HepG2 (cell line): ENCODE results near the gene FAM120AOS. TPM values are rescaled to one million over a fixed set of nuclear protein-coding genes. Genes with fewer than 3 reads are reported as not detected.

Experiments
- ATAC-seq: fragments of 200-7000 bp; cut with Tn5 transposase; 3 replicates; pipeline ENCODE4 v1.9.1; 2020; ENCODE audit warnings: mild to moderate bottlenecking, moderate library complexity
- Bru-seq: library from RNA; stranded (reverse); fragments of 400-500 nt; gene quantifications from one replicate; lab custom pipeline; 2021; lab: Mats Ljungman, UMichigan
- BruChase-seq, 2 experiments: library from RNA; stranded (reverse); fragments of 400-500 nt; gene quantifications; one replicate each; lab custom pipeline; 2021; lab: Mats Ljungman, UMichigan
- BruUV-seq: library from RNA; stranded (reverse); fragments of 400-500 nt; replicated peaks from 2 replicates; lab custom pipeline; 2021; lab: Mats Ljungman, UMichigan
- CTCF ChIA-PET: fragments of 300-600 bp; formaldehyde crosslinking; extraction: SDS; loops from one replicate; lab custom pipeline; 2021; ENCODE audit warnings: low total read pairs, inconsistent platforms, low intra/inter-chr PET ratio; lab: Yijun Ruan, JAX
- POLR2A ChIA-PET: fragments of 350-600 bp; sonication (Branson Sonifier 250); formaldehyde crosslinking; loops from one replicate; lab custom pipeline; 2020; ENCODE audit warnings: antibody characterized with exemption, inconsistent platforms; lab: Yijun Ruan, JAX
- DNase-seq: peaks from one replicate; pipeline ENCODE4 v3.0.0-alpha.2; 2015; ENCODE audit warnings: low spot score
- FAIRE-seq: peaks from 3 replicates; lab custom pipeline; 2011; peaks lifted over from hg19 to GRCh38; lab: Jason Lieb, UNC
- H2AFZ ChIP-seq: one replicate; pipeline ENCODE4 v1.6.1; 2011; ENCODE audit warnings: low read length, inconsistent platforms
- H3K27ac ChIP-seq: fragments of 300-600 bp; 3 replicates; pipeline ENCODE4 v1.8.0; 2011; ENCODE audit warnings: mixed run types, mild to moderate bottlenecking, mixed read lengths, low read length, inconsistent platforms; ENCODE audit not compliant: insufficient read depth; ENCODE audit errors: extremely low read length
- H3K27me3 ChIP-seq, 2 experiments: fragments of 200-600 bp in 1 of 2; 2 replicates in 1 of 2; 3 replicates in 1 of 2; pipeline versions ENCODE4 v1.6.0 to v1.8.0; 2011; ENCODE audit warnings: low read length in 2 of 2, mild to moderate bottlenecking in 2 of 2, moderate library complexity in 2 of 2, inconsistent platforms in 1 of 2; ENCODE audit not compliant: insufficient read depth in 2 of 2, control insufficient read depth in 1 of 2
- H3K36me3 ChIP-seq, 2 experiments: fragments of 200-600 bp in 1 of 2; replicated peaks in 1 of 2; 2 replicates in 1 of 2; 3 replicates in 1 of 2; pipeline versions ENCODE4 v1.5.1 to v1.8.0; 2011; ENCODE audit warnings: low read length in 2 of 2, inconsistent platforms in 1 of 2; ENCODE audit not compliant: insufficient read depth in 2 of 2, control insufficient read depth in 1 of 2
- H3K4me1 ChIP-seq: 2 replicates; pipeline ENCODE4 v1.5.1; 2012; ENCODE audit warnings: low read length, inconsistent platforms; ENCODE audit not compliant: insufficient read depth
- H3K4me2 ChIP-seq: 2 replicates; pipeline ENCODE4 v1.6.0; 2011; ENCODE audit warnings: low read depth, low read length, inconsistent platforms
- H3K4me3 ChIP-seq, 3 experiments: fragments of 200-600 bp in 1 of 3; sonication (generic), shearing (Covaris generic) in 1 of 3; replicated peaks in 1 of 3; 2 replicates each; pipeline ENCODE4 v1.5.1; 2011 to 2016; ENCODE audit warnings: low read length in 3 of 3, inconsistent platforms in 2 of 3, low read depth in 2 of 3, mild to moderate bottlenecking in 2 of 3, control low read depth in 1 of 3, mixed read lengths in 1 of 3; ENCODE audit not compliant: insufficient read depth in 1 of 3
- H3K79me2 ChIP-seq: one replicate; pipeline ENCODE4 v1.6.1; 2011; ENCODE audit warnings: low read length, inconsistent platforms; ENCODE audit not compliant: insufficient read depth
- H3K9ac ChIP-seq: 2 replicates; pipeline ENCODE4 v1.6.0; 2011; ENCODE audit warnings: mild to moderate bottlenecking, low read depth, low read length, inconsistent platforms; ENCODE audit not compliant: insufficient read depth
- H3K9me3 ChIP-seq: 2 replicates; pipeline ENCODE4 v1.5.1; 2012; ENCODE audit warnings: mild to moderate bottlenecking, low read length
- H4K20me1 ChIP-seq: 2 replicates; pipeline ENCODE4 v1.6.0; 2011; ENCODE audit warnings: inconsistent platforms, mild to moderate bottlenecking, low read length, moderate library complexity; ENCODE audit not compliant: insufficient read depth
- FOXJ3 ChIP-seq: sonication (generic); formaldehyde crosslinking; IDR thresholded peaks from 2 replicates; pipeline ENCODE4 v1.4.0; 2020; ENCODE audit warnings: missing genetic modification reagents, mild to moderate bottlenecking, borderline replicate concordance
- KDM3A ChIP-seq: IDR thresholded peaks from 2 replicates; pipeline ENCODE4 v1.6.1; 2018; ENCODE audit warnings: low read depth, missing compliant biosample characterization
- MED8 ChIP-seq: sonication (generic); formaldehyde crosslinking; IDR thresholded peaks from 2 replicates; pipeline ENCODE4 v1.8.1; 2023; ENCODE audit warnings: mild to moderate bottlenecking, missing genetic modification reagents; ENCODE audit not compliant: insufficient replicate concordance
- ZFP62 ChIP-seq: sonication (generic); formaldehyde crosslinking; IDR thresholded peaks from 2 replicates; pipeline ENCODE4 v1.4.0; 2020; ENCODE audit warnings: missing genetic modification reagents
- ZNF317 ChIP-seq: sonication (generic); formaldehyde crosslinking; IDR thresholded peaks from 2 replicates; pipeline ENCODE4 v1.5.0; 2020; ENCODE audit warnings: mild to moderate bottlenecking, missing genetic modification reagents
- WGBS: methylation state at CpG from one replicate; pipeline ENCODE4 v1.1.6; 2017; ENCODE audit warnings: low lambda C conversion rate; 5-methylcytosine and 5-hydroxymethylcytosine counted together
- in situ Hi-C: cut with HindIII; loops from 2 replicates; pipeline ENCODE4 v1.10.0; 2017; ENCODE audit warnings: low pct_unique_long_range_greater_than_20kb; ENCODE audit not compliant: extremely low pct_ligation_motif_present
- intact Hi-C: fragments of 100-400 bp; cut with micrococcal nuclease; formaldehyde crosslinking; loops from one replicate; pipeline ENCODE4 v1.10.0; 2022; ENCODE audit not compliant: unreplicated experiment
- long read RNA-seq, 2 experiments: library from RNA in 1 of 2; library from polyadenylated mRNA in 1 of 2; stranded (forward) in 1 of 2; unstranded in 1 of 2; transcript quantifications; one replicate each; pipeline ENCODE4 v2.0.0, GENCODE V29; 2019 to 2022
- polyA minus RNA-seq, 3 experiments: library from RNA; depleted of rRNA, polyadenylated mRNA; stranded (reverse); fragments of >200 nt; gene quantifications; 2 replicates each; pipeline ENCODE4 v1.2.3, GENCODE V29; 2011; ENCODE audit warnings: low replicate concordance in 1 of 3
- polyA plus RNA-seq, 8 experiments: library from polyadenylated mRNA; depleted of rRNA in 3 of 8; stranded (reverse) in 7 of 8; unstranded in 1 of 8; fragments of >200 nt; fragmentation: Illumina TruSeq in 4 of 8; extraction: Trizol in 4 of 8; gene quantifications; 2 replicates each; pipeline versions ENCODE4 v1.2.1 to v1.2.3, GENCODE V29; 2011 to 2016; ENCODE audit warnings: low read depth in 4 of 8, missing spikeins in 1 of 8, mixed read lengths in 1 of 8; ENCODE audit not compliant: insufficient read depth in 1 of 8
- total RNA-seq, 5 experiments: library from RNA; depleted of rRNA; stranded (reverse); fragments of >200 nt; fragmentation: Illumina TruSeq; extraction: Trizol; gene quantifications; 2 replicates each; pipeline ENCODE4 v1.2.3, GENCODE V29; 2016; ENCODE audit warnings: low read depth in 1 of 5
- TF ChIP-seq, protein P1 (sequence below): sonication (generic); formaldehyde crosslinking; IDR thresholded peaks from 2 replicates; pipeline ENCODE4 v1.4.0; 2020; ENCODE audit warnings: mild to moderate bottlenecking, missing genetic modification reagents, borderline replicate concordance
- TF ChIP-seq, protein P2 (sequence below): sonication (generic); formaldehyde crosslinking; IDR thresholded peaks from 2 replicates; pipeline ENCODE4 v1.4.0; 2020; ENCODE audit warnings: missing genetic modification reagents

The FAM120AOS gene
- total RNA-seq (2016; rRNA removed; fragmentation: Illumina TruSeq; extraction: Trizol) (32.0 and 34.6 TPM in 2 replicates), polyA plus RNA-seq (2011; rRNA removed) (23.8 and 28.2 TPM in 2 replicates), polyA minus RNA-seq (2011; rRNA and poly(A)+ RNA removed; ENCODE audit: low replicate concordance) (19.7 and 40.4 TPM in 2 replicates), Bru-seq, nascent RNA (percentile 84 among the genes with signal in this experiment), BruChase-seq, experiment 1, labeled RNA remaining after a 6-hour chase (percentile 89 among the genes with signal in this experiment), BruChase-seq, experiment 2, labeled RNA remaining after a 2-hour chase (percentile 83 among the genes with signal in this experiment)
- 63.1 and 65.2 TPM in 2 replicates for total RNA-seq (2016; cell fraction: cytosol; rRNA removed; fragmentation: Illumina TruSeq; extraction: Trizol; ENCODE audit: low read depth)
- 30.3 and 34.1 TPM in 2 replicates for total RNA-seq (2016; cell fraction: insoluble cytoplasmic fraction; rRNA removed; fragmentation: Illumina TruSeq; extraction: Trizol)
- total RNA-seq (2016; cell fraction: membrane; rRNA removed; fragmentation: Illumina TruSeq; extraction: Trizol), result 105 and 109 TPM in 2 replicates
- 19.5 and 23.6 TPM in 2 replicates for total RNA-seq (2016; cell fraction: nucleus; rRNA removed; fragmentation: Illumina TruSeq; extraction: Trizol)
- polyA plus RNA-seq (2011; cell fraction: cytosol; rRNA removed), result 19.2 and 21.3 TPM in 2 replicates
- 13.3 and 17.0 TPM in 2 replicates for polyA plus RNA-seq (2011; cell fraction: nucleus; rRNA removed)
- polyA plus RNA-seq (2012), result 16.2 and 23.6 TPM in 2 replicates
- 84.3 and 93.9 TPM in 2 replicates for polyA plus RNA-seq (2016; cell fraction: cytosol; fragmentation: Illumina TruSeq; extraction: Trizol; ENCODE audit: low read depth)
- 36.9 and 39.3 TPM in 2 replicates for polyA plus RNA-seq (2016; cell fraction: insoluble cytoplasmic fraction; fragmentation: Illumina TruSeq; extraction: Trizol; ENCODE audit: low read depth)
- 109 and 110 TPM in 2 replicates for polyA plus RNA-seq (2016; cell fraction: membrane; fragmentation: Illumina TruSeq; extraction: Trizol; ENCODE audit: low read depth)
- 28.1 and 30.4 TPM in 2 replicates for polyA plus RNA-seq (2016; cell fraction: nucleus; fragmentation: Illumina TruSeq; extraction: Trizol; ENCODE audit: insufficient read depth, low read depth)
- polyA minus RNA-seq (2011; cell fraction: cytosol; rRNA and poly(A)+ RNA removed), result 12.2 and 13.4 TPM in 2 replicates
- 30.3 and 39.2 TPM in 2 replicates for polyA minus RNA-seq (2011; cell fraction: nucleus; rRNA and poly(A)+ RNA removed)
- long read RNA-seq, experiment 1, transcript FAM120AOS-202 (3 exons, 1,800 nt), result major isoform, 11 of 24 reads
- long read RNA-seq, experiment 1, transcript FAM120AOS-206 (4 exons, 1,491 nt), result minor isoform, 9 of 24 reads
- long read RNA-seq, experiment 1, partial matches to known transcripts, result 0 of 24 reads
- long read RNA-seq, experiment 1, other reads (novel, unspliced or antisense), result 2 of 24 reads
- long read RNA-seq, experiment 2, full-length matches to known transcripts, result 42 of 73 reads
- long read RNA-seq, experiment 2, partial matches to known transcripts, result 0 of 73 reads
- long read RNA-seq, experiment 2, other reads (novel, unspliced or antisense), result 31 of 73 reads

DNA sequence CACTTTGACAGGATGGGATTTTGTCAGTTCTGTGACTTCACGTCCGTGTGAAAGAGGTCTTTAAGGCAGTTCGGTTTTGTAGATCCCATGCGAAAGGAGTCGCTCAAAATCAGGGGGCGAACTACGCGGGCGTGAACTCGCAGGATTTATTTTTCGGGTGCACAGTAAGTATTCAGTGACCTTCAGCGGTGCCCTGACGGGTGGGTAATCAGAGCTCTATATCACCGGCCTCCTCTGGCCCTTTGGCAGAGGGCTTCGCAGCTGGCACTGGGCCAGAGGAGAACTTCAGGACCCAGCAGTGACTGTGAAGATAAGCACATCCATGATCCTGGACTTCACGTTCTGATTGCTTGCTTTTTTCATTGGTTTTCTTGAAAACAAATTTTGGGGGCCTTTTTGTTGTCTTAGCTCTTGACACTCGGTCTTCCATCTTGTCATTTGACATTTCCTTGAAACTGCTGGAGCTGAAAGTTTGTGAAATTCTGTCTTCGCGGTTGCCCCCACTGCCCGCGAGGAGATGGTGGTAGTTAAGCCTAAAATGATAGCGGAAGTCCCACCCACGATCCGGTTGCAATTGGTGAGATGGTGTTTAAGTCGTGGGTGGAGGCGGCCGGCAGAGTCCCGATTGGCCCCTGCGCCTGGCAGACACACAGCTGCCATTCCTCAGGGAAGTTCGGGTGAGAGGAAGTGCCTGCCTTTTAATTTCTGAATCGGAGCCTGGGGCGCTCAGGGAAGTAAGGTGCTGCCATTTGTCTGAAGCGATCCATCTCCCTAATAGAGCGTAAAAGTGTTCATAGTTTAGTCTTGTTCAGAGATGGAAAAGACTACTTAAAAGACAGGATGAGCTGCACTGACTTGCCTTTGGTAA, at the start of gene FAM120AOS:
FAM120AOS (minus strand) TSS at position 535 of the 868 bp plus-strand sequence. CDS start 872 bp downstream, outside the sequence.
- in situ Hi-C loops, result no loop called here
- Histone ChIP-seq H3K79me2 (peaks cover 76% of the 10 kb centered on the region), H3K4me1 (peaks cover 57% of the 10 kb centered on the region), H4K20me1 (peaks cover 33% of the 10 kb centered on the region), H3K36me3 (peaks cover 2 to 4% of the 10 kb centered on the region in 2 experiments; a peak in 3 of 5 replicates), H2AFZ (no peak within 1 kb of the TSS), H3K9me3 (no peaks in the 10 kb centered on the region), H3K27me3 (no peaks in the 10 kb centered on the region; a peak in 1 of 5 replicates), H3K27ac (peak within 1 kb of the TSS; percentile 88), H3K4me3 (peak within 1 kb of the TSS; percentile 95 to 99 (median 95)), H3K9ac (peak within 1 kb of the TSS; percentile 95), H3K4me2 (peak within 1 kb of the TSS; percentile 86)
- under 1% methylated on average over 21 of the region's 34 CpGs for WGBS
- intact Hi-C loops, result loop anchor here (5.0 kb wide), 2 partner anchors 114 to 141 kb away; no protein-coding TSS in a partner anchor
- ATAC-seq (peak; percentile 89), DNase-seq (peak; percentile 91), FAIRE-seq (peak; percentile 68)
- ChIA-PET CTCF (no interaction called here), POLR2A (interaction anchor here (1.0 to 2.2 kb wide), 5 partner anchors 12 to 320 kb away, joined by 3 to 10 read pairs (median 5); partner anchors contain the start of gene NINJ1)
- BruUV-seq, result TSS peak; percentile 50
- TF ChIP-seq FOXJ3 (no peak), ZNF317 (CRISPR knock-in tag) (no peak), MED8 (no peak), KDM3A (no peak), ZFP62 (CRISPR knock-in tag) (no peak)
- TF ChIP-seq, protein P1, sequence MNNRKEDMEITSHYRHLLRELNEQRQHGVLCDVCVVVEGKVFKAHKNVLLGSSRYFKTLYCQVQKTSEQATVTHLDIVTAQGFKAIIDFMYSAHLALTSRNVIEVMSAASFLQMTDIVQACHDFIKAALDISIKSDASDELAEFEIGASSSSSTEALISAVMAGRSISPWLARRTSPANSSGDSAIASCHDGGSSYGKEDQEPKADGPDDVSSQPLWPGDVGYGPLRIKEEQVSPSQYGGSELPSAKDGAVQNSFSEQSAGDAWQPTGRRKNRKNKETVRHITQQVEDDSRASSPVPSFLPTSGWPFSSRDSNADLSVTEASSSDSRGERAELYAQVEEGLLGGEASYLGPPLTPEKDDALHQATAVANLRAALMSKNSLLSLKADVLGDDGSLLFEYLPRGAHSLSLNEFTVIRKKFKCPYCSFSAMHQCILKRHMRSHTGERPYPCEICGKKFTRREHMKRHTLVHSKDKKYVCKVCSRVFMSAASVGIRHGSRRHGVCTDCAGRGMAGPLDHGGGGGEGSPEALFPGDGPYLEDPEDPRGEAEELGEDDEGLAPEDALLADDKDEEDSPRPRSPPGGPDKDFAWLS, result no peak
- TF ChIP-seq, protein P2, sequence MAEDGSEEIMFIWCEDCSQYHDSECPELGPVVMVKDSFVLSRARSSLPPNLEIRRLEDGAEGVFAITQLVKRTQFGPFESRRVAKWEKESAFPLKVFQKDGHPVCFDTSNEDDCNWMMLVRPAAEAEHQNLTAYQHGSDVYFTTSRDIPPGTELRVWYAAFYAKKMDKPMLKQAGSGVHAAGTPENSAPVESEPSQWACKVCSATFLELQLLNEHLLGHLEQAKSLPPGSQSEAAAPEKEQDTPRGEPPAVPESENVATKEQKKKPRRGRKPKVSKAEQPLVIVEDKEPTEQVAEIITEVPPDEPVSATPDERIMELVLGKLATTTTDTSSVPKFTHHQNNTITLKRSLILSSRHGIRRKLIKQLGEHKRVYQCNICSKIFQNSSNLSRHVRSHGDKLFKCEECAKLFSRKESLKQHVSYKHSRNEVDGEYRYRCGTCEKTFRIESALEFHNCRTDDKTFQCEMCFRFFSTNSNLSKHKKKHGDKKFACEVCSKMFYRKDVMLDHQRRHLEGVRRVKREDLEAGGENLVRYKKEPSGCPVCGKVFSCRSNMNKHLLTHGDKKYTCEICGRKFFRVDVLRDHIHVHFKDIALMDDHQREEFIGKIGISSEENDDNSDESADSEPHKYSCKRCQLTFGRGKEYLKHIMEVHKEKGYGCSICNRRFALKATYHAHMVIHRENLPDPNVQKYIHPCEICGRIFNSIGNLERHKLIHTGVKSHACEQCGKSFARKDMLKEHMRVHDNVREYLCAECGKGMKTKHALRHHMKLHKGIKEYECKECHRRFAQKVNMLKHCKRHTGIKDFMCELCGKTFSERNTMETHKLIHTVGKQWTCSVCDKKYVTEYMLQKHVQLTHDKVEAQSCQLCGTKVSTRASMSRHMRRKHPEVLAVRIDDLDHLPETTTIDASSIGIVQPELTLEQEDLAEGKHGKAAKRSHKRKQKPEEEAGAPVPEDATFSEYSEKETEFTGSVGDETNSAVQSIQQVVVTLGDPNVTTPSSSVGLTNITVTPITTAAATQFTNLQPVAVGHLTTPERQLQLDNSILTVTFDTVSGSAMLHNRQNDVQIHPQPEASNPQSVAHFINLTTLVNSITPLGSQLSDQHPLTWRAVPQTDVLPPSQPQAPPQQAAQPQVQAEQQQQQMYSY, result no peak
